ENCODE data around the gene EZR. TPM values are rescaled to one million over a fixed set of nuclear protein-coding genes. Genes with fewer than 3 reads are reported as not detected.

The EZR gene
- total RNA-seq, 2 experiments from 2014 or later = 268 to 415 TPM

DNA sequence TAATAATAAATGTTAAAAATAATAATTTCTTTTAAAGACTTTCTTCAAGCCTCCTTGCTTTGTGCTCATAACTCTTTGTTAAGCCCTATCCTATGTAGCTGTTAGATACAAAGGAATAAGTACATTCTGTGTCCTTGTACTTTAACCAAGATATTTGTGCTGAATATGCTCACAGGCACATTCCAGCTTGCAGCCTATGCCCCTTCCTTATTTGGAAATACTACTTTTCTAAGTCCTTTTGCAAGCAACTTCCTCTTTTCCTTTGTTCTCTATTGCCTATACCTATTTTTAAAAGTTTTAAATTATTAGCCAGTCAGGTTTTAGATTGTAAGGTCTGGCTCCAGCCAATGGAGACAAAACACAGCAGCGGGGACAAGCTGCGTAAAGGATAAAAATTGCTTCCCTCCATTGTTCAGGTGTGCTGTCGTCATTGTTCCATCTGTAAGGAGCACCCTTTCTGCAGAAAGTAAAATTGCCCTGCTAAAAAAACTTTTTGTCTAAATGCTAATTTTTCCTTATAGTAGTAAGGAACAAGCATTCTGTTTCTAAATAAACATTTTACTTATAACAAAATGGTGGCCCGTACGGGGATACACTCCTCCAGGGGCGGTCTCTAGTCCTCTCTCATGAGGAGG is 89.1 kb downstream of the EZR start:
- H3K9me2 ChIP-seq (ENCODE audit: insufficient read depth, low read length) = no peaks in the 10 kb centered on the region
- H3K79me2 ChIP-seq (ENCODE audit: insufficient read depth, low read depth, low read length) = no peaks in the 10 kb centered on the region
- H4K20me1 ChIP-seq (ENCODE audit: insufficient read depth, low read length) = no peaks in the 10 kb centered on the region
- TF ChIP-seq, protein P1, sequence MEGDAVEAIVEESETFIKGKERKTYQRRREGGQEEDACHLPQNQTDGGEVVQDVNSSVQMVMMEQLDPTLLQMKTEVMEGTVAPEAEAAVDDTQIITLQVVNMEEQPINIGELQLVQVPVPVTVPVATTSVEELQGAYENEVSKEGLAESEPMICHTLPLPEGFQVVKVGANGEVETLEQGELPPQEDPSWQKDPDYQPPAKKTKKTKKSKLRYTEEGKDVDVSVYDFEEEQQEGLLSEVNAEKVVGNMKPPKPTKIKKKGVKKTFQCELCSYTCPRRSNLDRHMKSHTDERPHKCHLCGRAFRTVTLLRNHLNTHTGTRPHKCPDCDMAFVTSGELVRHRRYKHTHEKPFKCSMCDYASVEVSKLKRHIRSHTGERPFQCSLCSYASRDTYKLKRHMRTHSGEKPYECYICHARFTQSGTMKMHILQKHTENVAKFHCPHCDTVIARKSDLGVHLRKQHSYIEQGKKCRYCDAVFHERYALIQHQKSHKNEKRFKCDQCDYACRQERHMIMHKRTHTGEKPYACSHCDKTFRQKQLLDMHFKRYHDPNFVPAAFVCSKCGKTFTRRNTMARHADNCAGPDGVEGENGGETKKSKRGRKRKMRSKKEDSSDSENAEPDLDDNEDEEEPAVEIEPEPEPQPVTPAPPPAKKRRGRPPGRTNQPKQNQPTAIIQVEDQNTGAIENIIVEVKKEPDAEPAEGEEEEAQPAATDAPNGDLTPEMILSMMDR (conservative IDR thresholded peaks at IDR 0.05; ENCODE audit: low read length) = no peak
- no peak for TF ChIP-seq EZH2phosphoT487 (IDR thresholded peaks at IDR 0.05; ENCODE audit: borderline replicate concordance, low read depth, low read length)
- no peak overlapping the region for H3K4me2 ChIP-seq (ENCODE audit: low read length)
- POLR2A ChIA-PET = no interaction called here
- DNase-seq (ENCODE audit: low spot score) = no peak
- intact Hi-C loops (cut with micrococcal nuclease; ENCODE audit: unreplicated experiment) = no loop called here
- H3K27ac ChIP-seq (ENCODE audit: low read depth, low read length, poor library complexity, severe bottlenecking) = no peak overlapping the region
- H3K36me3 ChIP-seq (ENCODE audit: insufficient read depth, low read length) = no peaks in the 10 kb centered on the region
- H2AFZ ChIP-seq (ENCODE audit: low read length) = no peak overlapping the region
- no peaks in the 10 kb centered on the region for H3K9me3 ChIP-seq (ENCODE audit: low read length)
- H3K4me3 ChIP-seq (ENCODE audit: low read depth, low read length, poor library complexity, severe bottlenecking) = no peak overlapping the region
- H3K4me1 ChIP-seq (ENCODE audit: insufficient read depth, low read length, poor library complexity, severe bottlenecking) = no peaks in the 10 kb centered on the region
- CTCF ChIA-PET (ENCODE audit: unreplicated experiment) = no interaction called here
- no TSS peak for BruUV-seq (replicated peaks)

- no peak overlapping the region for H3K4me3 ChIP-seq (ENCODE audit: low read depth, low read length, poor library complexity, severe bottlenecking)
- DNase-seq (ENCODE audit: low spot score) = no peak
- POLR2A ChIA-PET = no interaction called here
- H3K4me2 ChIP-seq (ENCODE audit: low read length) = no peak overlapping the region
- H3K4me1 ChIP-seq (ENCODE audit: insufficient read depth, low read length, poor library complexity, severe bottlenecking) = no peaks in the 10 kb centered on the region
- no peaks in the 10 kb centered on the region for H3K36me3 ChIP-seq (ENCODE audit: insufficient read depth, low read length)
- no peaks in the 10 kb centered on the region for H3K9me3 ChIP-seq (ENCODE audit: low read length)
- BruUV-seq (replicated peaks) = no TSS peak
- no peaks in the 10 kb centered on the region for H4K20me1 ChIP-seq (ENCODE audit: insufficient read depth, low read length)
- H3K27ac ChIP-seq (ENCODE audit: low read depth, low read length, poor library complexity, severe bottlenecking) = no peak overlapping the region
- TF ChIP-seq EZH2phosphoT487 (IDR thresholded peaks at IDR 0.05; ENCODE audit: borderline replicate concordance, low read depth, low read length) = no peak
- TF ChIP-seq, protein P1 (conservative IDR thresholded peaks at IDR 0.05; ENCODE audit: low read length) = no peak
- CTCF ChIA-PET (ENCODE audit: unreplicated experiment) = interaction anchor here (0.5 kb wide), 1 partner anchor 450 kb away, joined by 3 read pairs; no protein-coding TSS in a partner anchor
- H2AFZ ChIP-seq (ENCODE audit: low read length) = no peak overlapping the region
- no peaks in the 10 kb centered on the region for H3K79me2 ChIP-seq (ENCODE audit: insufficient read depth, low read depth, low read length)
- no peaks in the 10 kb centered on the region for H3K9me2 ChIP-seq (ENCODE audit: insufficient read depth, low read length)
- intact Hi-C loops (cut with micrococcal nuclease; ENCODE audit: unreplicated experiment) = no loop called here
Observed at GRCh38 chr6:158725704-158726103, 93.5 kb downstream of the EZR start.

DNA sequence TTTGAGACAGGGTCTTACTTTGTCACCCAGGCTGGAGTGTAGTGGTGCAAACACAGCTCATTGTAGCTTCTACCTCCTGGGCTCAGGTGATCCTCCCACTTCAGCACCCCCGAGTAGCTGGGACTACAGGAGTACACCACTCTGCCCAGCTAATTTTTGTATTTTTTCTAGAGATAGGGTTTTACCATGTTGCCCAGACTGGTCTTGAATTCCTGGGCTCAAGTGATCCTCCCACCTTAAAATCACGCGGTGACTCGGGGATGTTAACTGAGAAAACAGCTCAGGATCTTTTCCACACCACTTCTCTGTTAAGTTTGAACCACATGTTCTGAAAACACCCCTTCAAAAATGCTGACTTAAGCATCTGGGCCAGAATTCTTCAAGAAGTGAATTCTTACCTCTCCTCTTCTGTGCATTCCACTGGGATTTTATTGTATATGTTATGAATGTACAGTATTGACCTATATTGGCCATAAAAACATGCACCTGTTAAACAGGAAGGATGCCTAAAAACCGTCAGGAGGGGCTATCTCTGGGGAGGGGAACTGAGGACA is 96.9 kb downstream of the EZR start:
- POLR2A ChIA-PET = interaction anchor here (0.7 kb wide), 3 partner anchors 59 to 123 kb away, joined by 3 to 5 read pairs (median 3); no protein-coding TSS in a partner anchor
- Histone ChIP-seq H3K9me3 (ENCODE audit: low read length) (no peaks in the 10 kb centered on the region), H3K27ac (ENCODE audit: low read depth, low read length, poor library complexity, severe bottlenecking) (no peak overlapping the region), H3K4me2 (ENCODE audit: low read length) (no peak overlapping the region), H3K4me1 (ENCODE audit: insufficient read depth, low read length, poor library complexity, severe bottlenecking) (peaks cover 12% of the 10 kb centered on the region), H4K20me1 (ENCODE audit: insufficient read depth, low read length) (no peaks in the 10 kb centered on the region), H3K4me3 (ENCODE audit: low read depth, low read length, poor library complexity, severe bottlenecking) (no peak overlapping the region), H3K36me3 (ENCODE audit: insufficient read depth, low read length) (no peaks in the 10 kb centered on the region), H3K79me2 (ENCODE audit: insufficient read depth, low read depth, low read length) (no peaks in the 10 kb centered on the region), H3K9me2 (ENCODE audit: insufficient read depth, low read length) (no peaks in the 10 kb centered on the region), H2AFZ (ENCODE audit: low read length) (no peak overlapping the region)
- no peak for DNase-seq (ENCODE audit: low spot score)
- CTCF ChIA-PET (ENCODE audit: unreplicated experiment) = no interaction called here
- BruUV-seq (replicated peaks) = no TSS peak
- intact Hi-C loops (cut with micrococcal nuclease; ENCODE audit: unreplicated experiment) = no loop called here
- TF ChIP-seq EZH2phosphoT487 (IDR thresholded peaks at IDR 0.05; ENCODE audit: borderline replicate concordance, low read depth, low read length) = no peak
- TF ChIP-seq, protein P1 (conservative IDR thresholded peaks at IDR 0.05; ENCODE audit: low read length) = no peak

All from OCI-LY7 (cell line).